SJCRH30 (cell line): ENCODE measurements around the gene TTC13. TPM values are rescaled to one million over a fixed set of nuclear protein-coding genes. Genes with fewer than 3 reads are reported as not detected.

ENCODE experiments used
- DNase-seq, 2 experiments: peaks; one replicate each; pipeline ENCODE4 v3.0.0-alpha.2; 2015 to 2020
- H3K27ac ChIP-seq: fragments of 250-450 bp; sonication (Bioruptor Pico); 2 replicates; pipeline ENCODE4 v1.5.1; 2020; ENCODE audit warnings: mild to moderate bottlenecking, moderate library complexity
- H3K27me3 ChIP-seq: fragments of 250-450 bp; sonication (Bioruptor Pico); 2 replicates; pipeline ENCODE4 v1.5.1; 2020; ENCODE audit warnings: mild to moderate bottlenecking, moderate library complexity
- H3K36me3 ChIP-seq: fragments of 250-450 bp; sonication (Bioruptor Pico); 2 replicates; pipeline ENCODE4 v1.5.1; 2020; ENCODE audit warnings: mild to moderate bottlenecking, moderate library complexity
- H3K4me1 ChIP-seq: fragments of 250-450 bp; sonication (Bioruptor Pico); 2 replicates; pipeline ENCODE4 v1.5.1; 2020; ENCODE audit warnings: mild to moderate bottlenecking, moderate library complexity
- H3K4me3 ChIP-seq: fragments of 250-450 bp; sonication (Bioruptor Pico); 2 replicates; pipeline ENCODE4 v1.5.1; 2020; ENCODE audit warnings: mild to moderate bottlenecking, moderate library complexity
- H3K9me3 ChIP-seq: fragments of 250-450 bp; sonication (Bioruptor Pico); replicated peaks from 2 replicates; pipeline ENCODE4 v1.5.1; 2020; ENCODE audit warnings: mild to moderate bottlenecking, moderate library complexity
- total RNA-seq: library from RNA; depleted of rRNA; stranded (reverse); fragments of >200 nt; shearing (Covaris generic); gene quantifications from 2 replicates; pipeline ENCODE4 v1.2.3, GENCODE V29; 2014

TTC13 gene
- total RNA-seq, 1 experiment from 2014 or later = 16.4 TPM

DNA sequence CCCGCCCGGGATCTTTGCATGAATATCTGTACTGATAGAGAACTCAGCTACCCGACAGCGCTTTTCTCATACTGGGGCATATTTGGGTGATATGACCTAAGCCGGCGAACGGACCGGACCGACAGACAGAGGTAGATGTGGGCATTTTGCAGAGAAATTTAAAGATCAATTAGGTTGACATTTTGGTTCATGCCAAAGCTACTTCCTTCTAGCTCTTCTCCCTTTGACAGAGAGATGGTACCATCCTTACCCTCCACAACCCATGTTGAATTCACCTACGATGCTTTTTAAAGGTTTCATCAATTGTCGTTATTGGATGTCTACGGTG lies 692 bp upstream of the TTC13 start:
- Histone ChIP-seq H3K27ac (peak overlapping the region; percentile 22; the same call in 1 of the 2 replicates), H3K9me3 (no peaks in the 10 kb centered on the region), H3K4me3 (peak overlapping the region; percentile 85), H3K36me3 (0 out of 2 replicates have a peak, but pooled peaks cover 5% of the 10 kb centered on the region), H3K4me1 (peaks cover 32% of the 10 kb centered on the region), H3K27me3 (no peaks in the 10 kb centered on the region)
- DNase-seq = no peak

DNA sequence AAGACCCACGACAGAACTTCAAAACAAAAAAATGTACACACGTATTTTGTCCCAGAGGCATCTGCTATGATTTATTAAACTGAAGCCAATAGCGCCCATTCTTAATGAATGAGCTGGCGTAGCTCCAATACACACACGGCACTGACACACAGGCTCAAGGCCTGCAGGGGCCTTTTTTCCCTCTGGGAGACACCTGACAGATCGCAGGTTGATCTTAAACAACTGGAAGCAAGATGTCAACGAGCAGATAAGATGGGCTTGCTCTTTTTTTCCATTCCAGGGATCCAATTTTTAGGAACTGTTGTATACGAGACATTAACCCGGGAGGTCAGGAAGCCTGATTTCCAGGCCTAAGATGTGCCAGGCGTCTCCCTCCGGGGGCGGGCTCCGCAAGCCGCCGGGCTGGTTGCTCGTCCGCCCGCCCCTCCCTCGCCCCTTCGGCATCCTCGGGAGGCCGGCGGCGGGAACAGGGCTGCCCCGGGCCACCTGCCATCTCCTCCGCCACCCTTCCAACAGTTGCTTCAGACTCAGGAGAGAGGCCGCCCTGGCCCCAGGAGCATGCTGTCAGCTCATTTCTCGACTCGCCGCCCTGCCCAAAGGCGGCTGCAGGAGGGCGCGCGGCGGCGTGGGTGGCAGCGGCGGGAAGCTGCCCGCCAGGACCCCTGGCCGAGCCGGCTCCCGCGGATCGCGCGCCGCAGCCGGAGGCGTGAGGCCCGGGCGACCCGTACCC lies 735 bp downstream of the TTC13 start:
- H3K9me3 ChIP-seq = no peaks in the 10 kb centered on the region
- H3K27ac ChIP-seq = peak overlapping the region; percentile 37
- peak overlapping the region; percentile 85 for H3K4me3 ChIP-seq
- peaks cover 32% of the 10 kb centered on the region for H3K4me1 ChIP-seq
- DNase-seq = peak; percentile 62 to 68
- H3K27me3 ChIP-seq = no peaks in the 10 kb centered on the region
- H3K36me3 ChIP-seq = 0 out of 2 replicates have a peak, but pooled peaks cover 5% of the 10 kb centered on the region

DNA sequence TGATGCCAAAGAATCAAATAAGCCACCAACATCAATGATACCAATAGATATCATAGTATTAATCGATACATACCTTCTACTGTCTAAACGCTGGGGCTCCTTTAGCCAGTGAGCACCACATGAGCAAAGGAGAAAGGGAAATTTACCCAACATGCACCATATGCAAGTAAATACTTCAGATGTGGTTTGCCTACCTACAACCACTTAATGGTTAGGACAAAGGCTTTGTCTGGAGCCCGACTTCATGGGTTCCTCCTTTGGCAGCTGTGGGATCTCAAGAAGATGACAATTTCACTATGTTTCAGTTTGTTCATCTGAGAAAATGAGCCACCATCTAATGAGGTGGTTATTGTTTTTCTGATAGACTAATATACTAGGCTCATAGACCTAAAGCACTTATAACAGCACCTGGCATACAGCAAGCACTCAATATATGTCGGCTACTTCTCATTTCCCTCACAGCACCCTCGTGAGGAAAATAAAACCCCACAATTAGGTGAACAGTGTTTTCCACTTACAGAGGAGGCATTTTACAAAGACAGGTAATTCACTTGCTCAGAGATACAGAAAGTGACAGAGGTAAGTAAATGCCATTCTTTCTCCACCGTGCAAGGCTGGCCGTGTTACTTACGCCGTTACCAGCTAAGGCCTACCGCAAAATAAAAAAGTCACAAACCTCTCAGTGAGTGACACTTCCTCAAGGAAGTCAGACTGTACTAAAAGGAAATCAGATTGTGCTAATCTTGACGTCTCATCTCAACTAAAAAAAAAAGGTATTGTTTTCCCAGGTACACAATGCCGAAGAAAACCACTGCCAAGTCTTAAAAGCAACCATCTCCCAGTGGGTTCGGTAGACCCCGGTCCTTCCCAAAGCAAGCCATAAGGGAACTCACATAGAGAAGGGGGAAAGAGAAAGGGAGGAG lies 1.6 kb downstream of the TTC13 start:
- H3K27ac ChIP-seq = peak overlapping the region; percentile 69
- no peaks in the 10 kb centered on the region for H3K27me3 ChIP-seq
- H3K9me3 ChIP-seq = no peaks in the 10 kb centered on the region
- 0 out of 2 replicates have a peak, but pooled peaks cover 5% of the 10 kb centered on the region for H3K36me3 ChIP-seq
- no peak for DNase-seq
- H3K4me1 ChIP-seq = peaks cover 32% of the 10 kb centered on the region
- H3K4me3 ChIP-seq = peak overlapping the region; percentile 85

DNA sequence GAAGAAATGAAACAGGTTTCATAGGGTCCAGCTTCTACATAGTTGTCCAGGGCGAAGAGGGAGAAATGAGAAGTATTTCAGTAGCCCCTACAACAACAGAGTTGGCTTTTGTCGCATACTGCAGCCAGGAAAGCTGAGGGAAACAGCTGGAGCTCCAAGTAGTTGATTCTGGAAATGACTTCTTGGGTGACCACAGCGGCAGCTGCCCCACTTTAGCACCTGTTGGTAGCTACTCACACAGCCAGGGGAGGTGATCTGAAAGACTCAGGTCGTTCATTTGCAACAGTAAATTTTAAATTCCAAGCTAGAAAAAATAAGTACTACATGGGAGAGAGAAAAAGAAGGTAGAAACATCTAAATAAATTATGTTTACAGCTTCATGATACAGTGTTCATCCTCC lies 2.3 kb downstream of the TTC13 start:
- no peaks in the 10 kb centered on the region for H3K9me3 ChIP-seq
- H3K4me3 ChIP-seq = no peak overlapping the region
- H3K36me3 ChIP-seq = 0 out of 2 replicates have a peak, but pooled peaks cover under 1% of the 10 kb centered on the region
- no peaks in the 10 kb centered on the region for H3K27me3 ChIP-seq
- peak overlapping the region; percentile 69 for H3K27ac ChIP-seq
- H3K4me1 ChIP-seq = peaks cover 32% of the 10 kb centered on the region
- peak; percentile 82 to 91 for DNase-seq

DNA sequence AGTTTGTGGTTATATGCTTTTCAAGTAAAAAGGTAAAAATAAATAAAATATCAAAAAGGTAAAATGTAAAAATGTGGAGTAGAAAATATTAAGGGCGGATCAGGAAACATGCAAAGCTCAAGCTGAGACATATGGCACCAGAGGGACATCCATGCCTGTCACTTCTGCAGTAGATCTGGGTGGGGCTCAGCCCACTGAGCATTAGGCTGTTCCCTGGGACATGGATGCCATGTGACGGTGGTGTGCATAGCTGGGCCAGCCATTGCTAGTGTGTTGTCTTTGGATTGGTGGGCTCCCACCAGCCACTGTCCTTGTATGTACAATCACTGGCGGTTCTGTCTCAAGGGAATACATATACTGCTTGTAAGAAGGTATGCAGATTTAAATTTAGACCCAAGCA lies 3.0 kb downstream of the TTC13 start:
- peaks cover 32% of the 10 kb centered on the region for H3K4me1 ChIP-seq
- H3K27ac ChIP-seq = peak overlapping the region; percentile 69
- H3K36me3 ChIP-seq = no peaks in the 10 kb centered on the region
- H3K4me3 ChIP-seq = no peak overlapping the region
- peak in 1 of 2 experiments; percentile 15 for DNase-seq
- H3K27me3 ChIP-seq = no peaks in the 10 kb centered on the region
- no peaks in the 10 kb centered on the region for H3K9me3 ChIP-seq

DNA sequence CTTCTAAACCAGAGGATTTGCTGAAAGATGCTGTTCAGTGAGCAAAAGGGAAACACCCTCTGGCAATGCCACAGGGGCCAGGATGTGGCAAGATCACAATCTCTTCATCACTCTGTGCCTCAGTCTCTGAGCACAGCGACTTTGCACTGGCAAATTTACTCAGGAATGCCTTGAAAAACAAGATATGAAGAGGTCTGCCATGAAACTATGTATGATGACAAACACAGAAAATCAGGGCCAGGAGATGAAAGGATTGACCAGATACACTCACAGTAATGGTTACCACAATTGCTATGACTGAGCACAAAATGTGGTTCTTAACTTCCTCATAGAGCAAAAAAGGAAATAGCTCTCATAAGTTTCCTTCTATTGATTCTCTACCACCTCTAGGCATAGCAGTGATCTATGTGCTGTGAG lies 5.8 kb downstream of the TTC13 start:
- Histone ChIP-seq H3K4me1 (peaks cover 27% of the 10 kb centered on the region), H3K9me3 (no peaks in the 10 kb centered on the region), H3K27ac (no peak overlapping the region), H3K36me3 (0 out of 2 replicates have a peak, but pooled peaks cover 3% of the 10 kb centered on the region), H3K27me3 (no peaks in the 10 kb centered on the region), H3K4me3 (no peak overlapping the region)
- DNase-seq = no peak

DNA sequence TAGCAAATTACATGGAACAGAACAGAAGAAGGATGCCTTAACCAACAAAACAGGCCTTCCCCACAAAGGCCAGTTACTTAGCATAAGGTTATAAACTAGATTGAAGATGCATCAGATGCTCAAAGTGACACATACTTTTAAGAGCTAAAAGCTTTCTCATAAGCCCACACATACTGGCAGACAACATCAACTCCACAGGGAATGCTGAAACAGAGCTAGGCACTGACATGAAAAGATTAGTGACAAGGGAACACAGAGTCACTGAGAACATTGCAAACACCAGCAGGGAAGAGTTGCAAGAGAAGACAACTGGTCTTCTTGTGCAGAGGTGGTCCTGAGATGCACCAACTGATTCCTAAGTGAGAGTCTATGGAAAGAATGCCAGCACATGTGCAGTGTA lies 6.9 kb downstream of the TTC13 start:
- H3K4me1 ChIP-seq = peaks cover 17% of the 10 kb centered on the region
- no peak overlapping the region for H3K4me3 ChIP-seq
- H3K27me3 ChIP-seq = no peaks in the 10 kb centered on the region
- no peaks in the 10 kb centered on the region for H3K9me3 ChIP-seq
- H3K36me3 ChIP-seq = 0 out of 2 replicates have a peak, but pooled peaks cover 3% of the 10 kb centered on the region
- no peak overlapping the region for H3K27ac ChIP-seq
- DNase-seq = no peak

DNA sequence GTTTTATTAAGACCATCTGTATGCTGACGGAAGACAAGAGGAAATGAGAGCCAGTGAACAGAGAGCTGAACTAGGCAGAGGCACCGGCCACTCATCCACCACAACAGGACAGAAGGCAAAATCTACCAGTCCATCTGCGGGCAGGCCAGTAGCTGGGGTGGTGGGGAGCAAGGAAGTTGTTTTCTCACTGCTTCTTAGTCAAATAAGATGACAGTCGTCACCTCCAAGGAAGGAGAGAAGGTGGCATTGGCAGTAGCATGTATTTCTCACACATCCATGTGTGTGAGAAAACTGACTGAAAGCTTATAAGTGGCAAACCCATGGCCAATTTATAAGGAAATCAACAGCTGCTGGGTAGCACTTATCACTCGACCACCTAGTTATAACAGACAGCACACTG lies 8.2 kb downstream of the TTC13 start:
- Histone ChIP-seq H3K27ac (no peak overlapping the region), H3K9me3 (no peaks in the 10 kb centered on the region), H3K4me3 (no peak overlapping the region), H3K27me3 (no peaks in the 10 kb centered on the region), H3K4me1 (peaks cover 4% of the 10 kb centered on the region), H3K36me3 (peaks cover 3% of the 10 kb centered on the region; the same call in 1 of the 2 replicates)
- no peak for DNase-seq

DNA sequence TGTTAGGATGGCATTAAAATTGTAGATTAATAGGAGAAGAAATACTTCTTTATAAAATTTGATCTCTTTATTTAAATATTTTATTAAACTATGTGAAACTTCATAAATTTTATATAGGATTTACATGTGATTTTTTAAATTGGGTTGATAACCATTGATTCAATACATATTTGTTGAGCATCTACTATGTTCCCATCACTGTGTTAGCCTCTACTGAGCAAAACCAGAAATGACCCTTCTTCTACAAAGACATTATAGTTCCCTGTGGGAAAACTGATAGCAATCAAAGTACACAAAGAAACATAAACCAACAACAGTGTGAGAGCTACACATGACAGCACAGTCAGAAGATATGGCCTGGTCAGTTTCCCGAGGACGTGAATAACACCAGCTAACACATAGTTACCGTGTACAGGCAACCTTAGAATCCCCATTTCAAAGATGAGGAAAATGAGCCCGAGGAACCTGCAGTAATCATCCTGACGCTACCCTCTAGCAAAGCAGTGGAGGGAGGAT lies 12.2 kb downstream of the TTC13 start:
- Histone ChIP-seq H3K4me1 (no peaks in the 10 kb centered on the region), H3K4me3 (no peak overlapping the region), H3K9me3 (no peaks in the 10 kb centered on the region), H3K27me3 (no peaks in the 10 kb centered on the region), H3K36me3 (peaks cover 3% of the 10 kb centered on the region; the same call in 1 of the 2 replicates), H3K27ac (no peak overlapping the region)
- no peak for DNase-seq

DNA sequence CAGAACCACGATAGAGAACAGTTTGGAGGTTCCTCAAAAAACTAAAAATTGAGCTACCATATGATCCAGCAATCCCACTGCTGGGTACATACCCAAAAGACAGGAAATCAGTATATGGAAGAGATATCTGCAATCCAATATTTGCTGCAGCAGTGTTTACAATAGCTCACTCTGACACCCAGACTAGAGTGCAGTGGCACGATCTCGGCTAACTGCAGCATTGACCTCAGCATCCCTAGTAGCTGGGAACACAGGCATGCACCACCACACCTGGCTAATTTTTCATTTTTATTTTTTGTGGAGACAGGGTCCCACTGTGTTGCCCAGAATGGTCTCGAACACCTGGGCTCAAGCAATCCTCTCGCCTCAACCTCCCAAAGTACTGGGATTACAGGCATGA lies 13.1 kb downstream of the TTC13 start:
- H3K4me3 ChIP-seq = no peak overlapping the region

DNA sequence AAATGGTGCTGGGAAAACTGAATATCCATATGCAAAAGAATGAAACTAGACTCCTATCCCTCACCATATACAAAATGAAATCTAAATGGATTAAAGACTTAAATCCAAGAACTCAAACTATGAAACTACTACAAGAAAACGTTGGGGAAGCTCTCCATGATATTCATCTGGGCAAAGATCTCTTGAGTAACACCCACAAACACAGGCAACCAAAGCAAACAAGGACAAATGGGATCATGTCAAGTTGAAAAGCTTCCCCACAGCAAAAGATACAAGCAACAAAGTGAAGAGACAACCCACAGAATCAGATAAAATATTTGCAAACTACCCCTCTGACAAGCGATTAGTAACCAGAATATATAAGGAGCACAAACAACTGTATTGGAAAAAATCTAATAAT lies 13.8 kb downstream of the TTC13 start:
- no peak for DNase-seq
- no peaks in the 10 kb centered on the region for H3K4me1 ChIP-seq
- no peaks in the 10 kb centered on the region for H3K27me3 ChIP-seq
- no peaks in the 10 kb centered on the region for H3K9me3 ChIP-seq
- H3K27ac ChIP-seq = no peak overlapping the region
- H3K4me3 ChIP-seq = no peak overlapping the region
- H3K36me3 ChIP-seq = peaks cover 3% of the 10 kb centered on the region; the same call in 1 of the 2 replicates

More for the DNA sequence above, 13.1 kb downstream of the TTC13 start:
- Histone ChIP-seq H3K9me3 (no peaks in the 10 kb centered on the region), H3K4me1 (no peaks in the 10 kb centered on the region), H3K36me3 (peaks cover 3% of the 10 kb centered on the region; the same call in 1 of the 2 replicates), H3K27me3 (no peaks in the 10 kb centered on the region), H3K27ac (no peak overlapping the region)
- DNase-seq = no peak

DNA sequence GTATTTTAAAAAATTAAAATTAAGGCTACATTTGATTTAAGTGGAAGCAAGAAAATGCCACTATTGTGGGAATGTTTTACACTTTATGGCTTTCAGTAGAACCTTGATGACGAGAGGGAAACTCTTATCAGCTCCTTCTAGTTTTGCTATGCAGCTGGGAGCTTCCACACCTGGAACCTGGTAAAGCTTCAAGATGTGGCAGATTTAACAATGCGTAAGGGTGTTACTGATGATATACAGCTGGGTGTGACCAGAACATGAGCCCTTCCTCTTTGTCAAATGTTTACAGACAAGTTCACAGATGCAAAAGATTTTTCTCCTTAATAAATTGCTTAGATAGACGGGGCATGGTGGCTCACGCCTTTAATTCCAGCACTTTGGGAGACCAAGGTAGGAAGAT lies 20.3 kb downstream of the TTC13 start:
- H3K9me3 ChIP-seq = no peaks in the 10 kb centered on the region
- H3K36me3 ChIP-seq = no peaks in the 10 kb centered on the region; the same call in 1 of the 2 replicates
- H3K4me1 ChIP-seq = no peaks in the 10 kb centered on the region
- no peak for DNase-seq
- H3K27ac ChIP-seq = no peak overlapping the region
- no peak overlapping the region for H3K4me3 ChIP-seq
- H3K27me3 ChIP-seq = no peaks in the 10 kb centered on the region

DNA sequence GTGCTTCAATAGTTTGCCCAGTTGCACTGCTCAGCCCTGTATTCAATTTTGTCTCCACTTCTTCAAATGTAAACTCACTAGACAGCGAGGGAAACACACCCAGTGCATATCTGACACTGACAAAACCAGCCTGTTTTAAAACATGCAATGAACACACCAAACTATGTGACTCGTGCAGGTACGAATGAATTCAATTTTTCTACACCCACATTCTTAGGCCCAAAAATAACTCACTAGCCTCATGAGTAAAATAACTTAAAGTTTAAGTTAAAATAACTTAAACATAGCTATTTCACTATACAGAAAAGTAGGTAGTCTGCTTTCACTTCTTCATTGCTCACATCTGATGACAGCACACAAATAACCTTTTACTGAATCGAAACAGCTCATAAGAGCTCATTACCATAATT lies 21.1 kb downstream of the TTC13 start:
- DNase-seq = no peak
- Histone ChIP-seq H3K4me3 (no peak overlapping the region), H3K36me3 (no peaks in the 10 kb centered on the region; the same call in 1 of the 2 replicates), H3K27ac (no peak overlapping the region), H3K27me3 (no peaks in the 10 kb centered on the region), H3K9me3 (no peaks in the 10 kb centered on the region), H3K4me1 (no peaks in the 10 kb centered on the region)

DNA sequence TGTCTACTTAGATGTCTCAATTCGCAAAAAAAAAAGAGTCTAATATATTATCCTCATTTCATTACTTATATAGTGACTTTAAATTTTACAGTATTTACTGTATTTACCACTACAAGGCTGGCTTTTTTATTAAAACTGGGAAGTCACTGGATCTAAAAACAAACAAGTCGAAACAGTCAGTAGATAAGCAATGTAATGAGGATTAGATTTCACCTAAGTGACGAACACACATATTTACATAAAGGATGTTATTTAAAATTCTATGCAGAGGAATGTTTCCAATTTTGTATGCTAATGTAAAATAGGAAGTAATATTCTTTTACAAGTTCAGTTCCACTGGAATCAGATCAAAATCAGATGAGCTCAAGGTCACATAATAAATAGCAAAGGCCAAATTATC lies 28.3 kb downstream of the TTC13 start:
- H3K4me3 ChIP-seq = no peak overlapping the region
- H3K36me3 ChIP-seq = no peaks in the 10 kb centered on the region
- no peak for DNase-seq

DNA sequence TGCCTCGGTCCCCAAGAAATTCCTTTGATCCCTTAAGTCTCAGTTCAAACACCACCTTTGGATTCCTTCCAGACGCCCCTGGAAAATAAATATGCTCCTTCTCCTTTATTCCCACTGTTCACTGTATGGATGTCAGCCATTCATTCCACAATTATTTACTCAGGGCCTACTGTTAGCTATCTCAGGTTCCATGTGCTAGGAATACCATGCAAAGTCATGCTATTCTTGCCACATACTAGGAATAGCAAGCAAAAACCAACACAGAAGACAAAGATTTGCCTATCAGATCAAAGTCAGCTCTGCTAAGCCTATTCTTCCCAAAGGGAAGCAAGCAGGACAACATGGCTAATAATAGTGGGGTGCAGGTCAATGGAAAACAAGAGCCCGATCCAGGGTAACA lies 29.8 kb downstream of the TTC13 start:
- no peak for DNase-seq

More for the DNA sequence above, 28.3 kb downstream of the TTC13 start:
- no peaks in the 10 kb centered on the region for H3K9me3 ChIP-seq
- H3K27ac ChIP-seq = no peak overlapping the region
- no peaks in the 10 kb centered on the region for H3K27me3 ChIP-seq
- H3K4me1 ChIP-seq = no peaks in the 10 kb centered on the region

More for the DNA sequence above, 29.8 kb downstream of the TTC13 start:
- Histone ChIP-seq H3K27ac (no peak overlapping the region), H3K27me3 (no peaks in the 10 kb centered on the region), H3K36me3 (0 out of 2 replicates have a peak, but pooled peaks cover 4% of the 10 kb centered on the region), H3K4me1 (no peaks in the 10 kb centered on the region), H3K4me3 (no peak overlapping the region), H3K9me3 (no peaks in the 10 kb centered on the region)
